ENCODE results near the gene TM9SF2.

DNA sequence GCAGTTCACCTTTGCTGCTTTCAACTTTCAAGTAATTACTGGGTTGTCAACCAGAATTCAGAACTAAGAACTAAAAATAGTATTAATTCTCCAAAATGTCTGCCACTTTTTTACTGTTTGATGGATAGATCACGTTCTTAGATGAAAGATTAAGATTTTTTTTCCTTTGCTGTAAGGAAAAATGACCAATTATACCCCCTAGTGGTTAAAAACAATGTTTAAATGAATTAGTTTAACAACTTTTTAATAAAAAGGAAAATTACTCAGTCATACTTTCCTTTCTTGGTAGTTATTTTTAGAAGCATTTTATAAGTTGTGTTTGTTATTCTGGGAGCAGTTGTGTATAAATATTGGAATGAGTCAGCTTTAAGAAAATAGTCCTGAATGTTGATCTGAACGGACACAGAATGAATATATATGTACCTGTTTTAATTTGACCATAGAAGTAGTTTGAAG is 4.6 kb downstream of the TM9SF2 start:
- TF ChIP-seq, protein P1, sequence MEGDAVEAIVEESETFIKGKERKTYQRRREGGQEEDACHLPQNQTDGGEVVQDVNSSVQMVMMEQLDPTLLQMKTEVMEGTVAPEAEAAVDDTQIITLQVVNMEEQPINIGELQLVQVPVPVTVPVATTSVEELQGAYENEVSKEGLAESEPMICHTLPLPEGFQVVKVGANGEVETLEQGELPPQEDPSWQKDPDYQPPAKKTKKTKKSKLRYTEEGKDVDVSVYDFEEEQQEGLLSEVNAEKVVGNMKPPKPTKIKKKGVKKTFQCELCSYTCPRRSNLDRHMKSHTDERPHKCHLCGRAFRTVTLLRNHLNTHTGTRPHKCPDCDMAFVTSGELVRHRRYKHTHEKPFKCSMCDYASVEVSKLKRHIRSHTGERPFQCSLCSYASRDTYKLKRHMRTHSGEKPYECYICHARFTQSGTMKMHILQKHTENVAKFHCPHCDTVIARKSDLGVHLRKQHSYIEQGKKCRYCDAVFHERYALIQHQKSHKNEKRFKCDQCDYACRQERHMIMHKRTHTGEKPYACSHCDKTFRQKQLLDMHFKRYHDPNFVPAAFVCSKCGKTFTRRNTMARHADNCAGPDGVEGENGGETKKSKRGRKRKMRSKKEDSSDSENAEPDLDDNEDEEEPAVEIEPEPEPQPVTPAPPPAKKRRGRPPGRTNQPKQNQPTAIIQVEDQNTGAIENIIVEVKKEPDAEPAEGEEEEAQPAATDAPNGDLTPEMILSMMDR (IDR thresholded peaks at IDR 0.05; ENCODE audit: insufficient read depth, low read depth, low read length): no peak
- no peak for TF ChIP-seq EZH2 (IDR thresholded peaks at IDR 0.05; ENCODE audit: insufficient read depth, low read length)

Data from astrocyte (in vitro differentiated cells and primary cell).